Measurements from ENCODE around the gene NT5DC2. TPM values are rescaled to one million over a fixed set of nuclear protein-coding genes. Genes with fewer than 3 reads are reported as not detected.

NT5DC2 gene
- total RNA-seq: 100 to 1,000 TPM in 1 of 2 donors, 10 to 100 TPM in 1; 59.7 to 166 TPM

- peaks cover 23 to 43% of the 10 kb centered on the region in 2 donors for H3K4me1 Mint-ChIP-seq (ENCODE audit: low read depth in 2 of 2)
- H3K9me3 Mint-ChIP-seq: no peaks in the 10 kb centered on the region
- H3K27ac Mint-ChIP-seq: peak within 1 kb of the TSS; percentile 66 to 67
- peaks cover 8% of the 10 kb centered on the region for H3K36me3 Mint-ChIP-seq
- ATAC-seq (peak; percentile 72 to 80), DNase-seq (ENCODE audit: low spot score) (peak; percentile 83)
- peaks cover 0 to 2% of the 10 kb centered on the region in 2 donors for H3K27me3 Mint-ChIP-seq
- peak within 1 kb of the TSS; percentile 89 for H3K4me3 Mint-ChIP-seq
Observed at GRCh38 chr3:52533623-52534280, at the start of gene NT5DC2. TSS of gene NT5DC2 (minus strand) at chr3:52533857. CDS start at chr3:52533737, 120 bp downstream.

DNA sequence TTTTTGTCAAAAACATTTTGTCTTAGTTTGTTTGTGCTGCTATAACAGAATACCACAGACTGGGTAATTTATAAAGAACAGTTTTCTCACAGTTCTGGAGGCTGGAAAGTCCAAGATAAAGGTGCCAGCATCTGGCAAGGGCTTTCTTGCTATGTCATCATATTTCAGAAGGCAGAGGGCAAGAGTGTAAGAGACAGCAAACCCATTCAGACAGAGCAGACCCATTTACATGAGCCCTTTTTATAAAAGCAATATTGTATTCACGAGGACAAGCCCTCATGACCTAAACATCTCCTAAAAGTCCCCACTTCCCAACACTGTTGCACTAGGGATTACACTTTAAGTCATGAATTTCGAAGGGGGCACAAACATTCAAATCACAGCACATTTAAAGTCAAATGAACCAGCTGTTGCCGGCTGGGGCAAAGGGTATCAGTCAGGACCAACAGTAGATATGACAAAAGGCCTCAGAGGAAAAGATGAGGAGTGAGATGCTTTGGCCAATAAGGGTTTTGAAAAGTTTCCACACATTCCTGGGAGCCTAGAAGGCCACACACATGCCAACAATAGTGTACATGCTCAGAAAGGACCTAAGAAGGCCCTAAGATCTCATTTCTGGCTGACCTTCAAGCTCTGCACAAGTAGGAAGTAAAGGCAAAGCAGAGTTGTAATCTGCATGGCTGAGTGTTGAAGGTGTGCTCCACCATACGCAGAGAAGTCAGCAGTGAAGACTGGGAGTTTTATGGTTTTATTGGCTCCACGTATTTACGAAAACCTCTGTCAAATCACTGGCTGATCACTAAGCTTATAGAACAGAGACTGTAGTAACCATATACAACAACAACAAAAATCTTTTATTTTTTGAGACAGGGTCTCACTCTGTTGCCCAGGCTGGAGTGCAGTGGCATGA lies 40.7 kb upstream of the NT5DC2 start:
- Mint-ChIP-seq H3K4me1 (ENCODE audit: low read depth in 2 of 2) (peaks cover 0 to 3% of the 10 kb centered on the region in 2 donors), H3K9me3 (no peaks in the 10 kb centered on the region), H3K36me3 (peaks cover 31% of the 10 kb centered on the region), H3K27me3 (no peaks in the 10 kb centered on the region), H3K27ac (no peak overlapping the region), H3K4me3 (no peak overlapping the region)
- ATAC-seq: no peak
- no peak for DNase-seq (ENCODE audit: low spot score)

DNA sequence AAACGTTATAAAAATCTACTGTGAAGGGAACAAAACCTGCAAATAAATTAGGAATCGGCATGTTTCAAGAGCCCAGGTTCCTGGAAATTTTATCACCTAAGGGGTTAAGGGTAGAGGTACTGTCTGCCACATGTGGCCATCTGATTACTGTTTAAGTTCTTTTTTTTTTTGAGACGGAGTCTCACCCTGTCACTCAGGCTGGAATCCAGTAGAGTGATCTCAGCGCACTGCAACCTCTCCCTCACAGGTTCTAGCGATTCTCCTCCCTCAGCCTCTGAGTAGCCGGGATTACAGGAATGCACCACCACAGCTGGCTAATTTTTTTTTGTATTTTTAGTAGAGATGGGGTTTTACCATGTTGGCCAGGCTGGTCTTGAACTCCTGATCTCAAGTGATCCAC lies 38.6 kb upstream of the NT5DC2 start:
- Mint-ChIP-seq H3K4me3 (no peak overlapping the region), H3K27me3 (no peaks in the 10 kb centered on the region), H3K4me1 (ENCODE audit: low read depth in 2 of 2) (peaks cover 0 to 3% of the 10 kb centered on the region in 2 donors), H3K36me3 (peaks cover 20% of the 10 kb centered on the region), H3K27ac (no peak overlapping the region), H3K9me3 (no peaks in the 10 kb centered on the region)
- ATAC-seq: no peak
- DNase-seq (ENCODE audit: low spot score): no peak

DNA sequence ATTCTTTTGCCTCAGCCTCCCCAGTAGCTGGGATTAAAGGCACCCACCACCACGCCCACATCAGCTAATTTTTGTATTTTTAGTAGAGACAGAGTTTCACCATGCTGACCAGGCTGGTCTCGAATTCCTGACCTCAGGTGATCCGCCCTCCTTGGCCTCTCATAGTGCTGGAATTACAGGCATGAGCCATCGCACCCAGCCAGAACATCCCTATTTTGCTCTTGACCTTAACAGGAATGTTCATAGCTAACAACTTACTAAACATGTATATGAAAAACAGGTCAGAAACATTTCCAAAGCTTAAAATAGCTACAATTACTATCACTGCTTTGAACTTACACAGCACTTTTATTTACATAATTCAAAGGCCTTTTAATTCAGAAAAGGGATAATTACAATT lies 36.4 kb upstream of the NT5DC2 start:
- Mint-ChIP-seq H3K4me1 (ENCODE audit: low read depth in 2 of 2) (peaks cover 0 to 6% of the 10 kb centered on the region in 2 donors), H3K27ac (no peak overlapping the region), H3K36me3 (peaks cover 16% of the 10 kb centered on the region), H3K9me3 (no peaks in the 10 kb centered on the region), H3K27me3 (no peaks in the 10 kb centered on the region), H3K4me3 (no peak overlapping the region)
- ATAC-seq: no peak
- DNase-seq (ENCODE audit: low spot score): no peak

DNA sequence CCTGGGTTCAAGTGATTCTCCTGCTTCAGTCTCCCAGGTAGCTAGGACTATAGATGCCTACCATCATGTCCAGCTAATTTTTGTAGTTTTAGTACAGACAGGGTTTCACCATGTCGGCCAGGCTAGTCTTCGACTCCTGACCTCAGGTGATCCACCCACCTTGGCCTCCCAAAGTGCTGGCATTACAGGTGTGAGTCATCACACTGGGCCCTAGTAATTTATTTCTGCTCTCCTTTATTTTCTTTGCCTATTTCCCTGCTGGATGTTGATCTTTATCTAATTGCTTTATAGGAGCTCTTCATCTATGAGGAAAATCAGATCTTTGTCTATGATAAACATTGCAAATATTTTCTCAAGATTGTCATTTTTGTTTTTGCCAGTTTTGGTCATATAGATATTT lies 34.4 kb upstream of the NT5DC2 start:
- no peak overlapping the region for H3K27ac Mint-ChIP-seq
- no peak for DNase-seq (ENCODE audit: low spot score)
- H3K36me3 Mint-ChIP-seq: peaks cover 10% of the 10 kb centered on the region

GRCh38 chr3:52563984-52564383 lies 30.3 kb upstream of the NT5DC2 start:
- peaks cover 0 to 5% of the 10 kb centered on the region in 2 donors for H3K4me1 Mint-ChIP-seq (ENCODE audit: low read depth in 2 of 2)
- H3K27me3 Mint-ChIP-seq: no peaks in the 10 kb centered on the region
- no peak for DNase-seq (ENCODE audit: low spot score)
- H3K4me3 Mint-ChIP-seq: no peak overlapping the region
- H3K9me3 Mint-ChIP-seq: no peaks in the 10 kb centered on the region
- no peak overlapping the region for H3K27ac Mint-ChIP-seq
- no peak for ATAC-seq
- H3K36me3 Mint-ChIP-seq: peaks cover 18% of the 10 kb centered on the region

More for the DNA sequence above, 34.4 kb upstream of the NT5DC2 start:
- Mint-ChIP-seq H3K4me3 (no peak overlapping the region), H3K4me1 (ENCODE audit: low read depth in 2 of 2) (peaks cover 0 to 3% of the 10 kb centered on the region in 2 donors), H3K27me3 (no peaks in the 10 kb centered on the region), H3K9me3 (no peaks in the 10 kb centered on the region)
- no peak for ATAC-seq

DNA sequence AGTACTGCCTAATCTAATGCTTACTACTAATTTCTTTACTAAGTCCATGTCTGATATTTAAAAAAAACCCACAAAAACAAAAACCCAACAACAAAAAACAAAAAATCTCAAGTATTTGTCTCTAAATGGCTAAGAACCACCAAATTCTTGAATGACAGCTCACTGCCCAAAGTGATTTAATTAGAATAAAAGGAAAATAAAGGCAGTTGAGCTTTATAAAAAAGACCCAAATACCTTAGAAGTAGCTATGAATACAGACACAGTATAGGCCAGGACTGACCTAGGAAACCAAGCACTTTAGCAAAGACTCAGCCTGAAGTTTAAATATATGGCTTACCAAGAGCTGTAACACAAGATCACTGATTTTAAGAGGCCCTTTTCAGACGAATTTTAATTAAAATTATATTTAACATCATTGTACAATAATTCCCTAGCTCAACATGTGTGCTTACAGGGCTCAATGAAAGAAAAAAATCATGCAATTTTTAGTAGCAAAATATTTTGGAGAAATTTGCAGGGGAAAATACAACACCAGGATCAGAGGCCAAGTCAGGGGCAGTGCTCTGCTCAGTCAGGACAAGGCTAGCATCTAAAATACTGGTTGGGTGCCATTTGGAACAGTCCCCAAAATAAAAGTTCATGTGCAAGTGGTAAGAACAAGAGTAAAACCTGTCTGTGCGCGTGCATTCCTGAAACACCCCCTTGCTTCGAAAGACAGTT lies 27.5 kb upstream of the NT5DC2 start:
- DNase-seq (ENCODE audit: low spot score): no peak
- Mint-ChIP-seq H3K9me3 (no peaks in the 10 kb centered on the region), H3K36me3 (peaks cover 18% of the 10 kb centered on the region)

DNA sequence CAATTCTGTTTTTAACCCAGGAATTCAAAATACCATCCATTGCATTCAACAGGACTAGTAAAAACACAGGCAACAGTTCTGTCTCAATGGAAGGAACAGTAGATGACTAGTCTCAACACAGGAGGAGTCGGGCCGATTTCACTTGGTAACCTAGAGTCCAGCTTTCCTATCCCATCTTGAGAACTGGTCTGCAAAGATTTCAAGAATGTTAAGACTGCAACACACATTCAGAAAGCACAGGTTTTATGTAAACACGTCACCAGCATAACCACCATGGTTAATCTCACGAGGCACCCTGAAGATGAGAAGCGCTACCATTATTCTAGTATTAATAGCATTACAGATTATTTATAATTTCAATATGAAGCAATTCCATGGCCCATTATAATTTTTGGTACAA lies 24.8 kb upstream of the NT5DC2 start:
- ATAC-seq: no peak
- no peaks in the 10 kb centered on the region for H3K27me3 Mint-ChIP-seq
- no peak overlapping the region for H3K4me3 Mint-ChIP-seq
- no peaks in the 10 kb centered on the region for H3K9me3 Mint-ChIP-seq
- no peak for DNase-seq (ENCODE audit: low spot score)
- H3K36me3 Mint-ChIP-seq: peaks cover 15% of the 10 kb centered on the region
- no peak overlapping the region for H3K27ac Mint-ChIP-seq
- peaks cover 0 to 2% of the 10 kb centered on the region in 2 donors for H3K4me1 Mint-ChIP-seq (ENCODE audit: low read depth in 2 of 2)

More for the DNA sequence above, 27.5 kb upstream of the NT5DC2 start:
- ATAC-seq: no peak
- Mint-ChIP-seq H3K27ac (no peak overlapping the region), H3K27me3 (no peaks in the 10 kb centered on the region), H3K4me3 (no peak overlapping the region), H3K4me1 (ENCODE audit: low read depth in 2 of 2) (peaks cover 0 to 2% of the 10 kb centered on the region in 2 donors)

GRCh38 chr3:52557011-52557960 lies 23.6 kb upstream of the NT5DC2 start:
- ATAC-seq: no peak
- H3K4me1 Mint-ChIP-seq (ENCODE audit: low read depth in 2 of 2): peaks cover 0 to 2% of the 10 kb centered on the region in 2 donors
- no peak overlapping the region for H3K27ac Mint-ChIP-seq
- H3K36me3 Mint-ChIP-seq: peaks cover 11% of the 10 kb centered on the region
- H3K27me3 Mint-ChIP-seq: no peaks in the 10 kb centered on the region
- no peaks in the 10 kb centered on the region for H3K9me3 Mint-ChIP-seq
- no peak for DNase-seq (ENCODE audit: low spot score)
- H3K4me3 Mint-ChIP-seq: no peak overlapping the region

DNA sequence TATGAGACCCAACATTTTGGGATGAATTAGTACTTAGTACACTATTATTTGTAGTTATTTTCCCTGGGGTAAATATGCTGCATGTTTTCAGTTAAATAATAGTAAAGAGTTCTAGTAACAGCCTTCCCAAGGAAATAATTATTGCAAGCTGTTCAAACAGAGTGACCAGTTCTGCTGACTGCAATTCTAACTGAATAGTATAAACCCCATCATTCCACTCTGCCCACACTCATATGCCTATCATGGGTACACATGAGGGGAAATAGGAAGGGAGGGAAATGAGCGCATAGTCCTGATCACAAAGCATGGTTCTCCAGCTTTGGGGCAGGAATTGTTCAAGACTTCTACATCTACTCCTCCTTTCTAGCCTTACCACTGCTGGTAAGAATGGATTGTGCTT lies 21.4 kb upstream of the NT5DC2 start:
- no peak for ATAC-seq
- H3K27me3 Mint-ChIP-seq: no peaks in the 10 kb centered on the region
- DNase-seq (ENCODE audit: low spot score): no peak
- H3K9me3 Mint-ChIP-seq: no peaks in the 10 kb centered on the region
- peaks cover 6% of the 10 kb centered on the region for H3K36me3 Mint-ChIP-seq
- H3K27ac Mint-ChIP-seq: no peak overlapping the region
- H3K4me3 Mint-ChIP-seq: no peak overlapping the region
- peaks cover 0 to under 1% of the 10 kb centered on the region in 2 donors for H3K4me1 Mint-ChIP-seq (ENCODE audit: low read depth in 2 of 2)

GRCh38 chr3:52554026-52554755 lies 20.5 kb upstream of the NT5DC2 start:
- ATAC-seq: no peak
- Mint-ChIP-seq H3K36me3 (peaks cover 4% of the 10 kb centered on the region), H3K4me3 (no peak overlapping the region), H3K9me3 (no peaks in the 10 kb centered on the region), H3K27ac (no peak overlapping the region), H3K27me3 (no peaks in the 10 kb centered on the region), H3K4me1 (ENCODE audit: low read depth in 2 of 2) (no peaks in the 10 kb centered on the region)
- DNase-seq (ENCODE audit: low spot score): no peak

DNA sequence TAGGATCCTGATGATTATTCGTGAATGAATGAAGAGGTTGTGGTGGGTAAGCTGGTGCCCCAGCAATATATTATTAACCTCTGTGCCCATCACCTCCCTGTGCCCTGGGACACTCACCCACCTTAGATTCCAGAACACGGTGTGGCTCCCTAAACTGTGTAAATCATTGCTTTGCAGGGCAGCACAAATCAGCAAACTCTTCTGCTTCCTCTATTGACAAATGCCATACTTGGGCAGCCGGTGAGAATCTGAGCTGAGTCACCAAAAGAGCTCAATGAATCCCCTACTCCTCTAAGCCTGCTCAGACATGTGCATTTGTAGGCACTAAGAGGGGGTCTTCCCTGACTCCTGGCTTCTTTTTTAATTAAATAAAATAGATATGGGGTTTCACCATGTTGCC lies 18.4 kb upstream of the NT5DC2 start:
- Mint-ChIP-seq H3K4me1 (ENCODE audit: low read depth in 2 of 2) (no peaks in the 10 kb centered on the region), H3K4me3 (no peak overlapping the region), H3K36me3 (no peaks in the 10 kb centered on the region), H3K27me3 (no peaks in the 10 kb centered on the region), H3K27ac (no peak overlapping the region), H3K9me3 (no peaks in the 10 kb centered on the region)
- ATAC-seq (no peak), DNase-seq (ENCODE audit: low spot score) (no peak)

Data from natural killer cell treated with Interleukin-12 subunit alpha and Interleukin-12 subunit beta and Interleukin-15 and Interleukin-18, amount 100 ng/mL, for 72 hours (primary cell).